Non-pigmented ciliary epithelial cell (primary cell): ENCODE data around the gene SLC22A12.

ENCODE experiments used
- DNase-seq: peaks from one replicate; pipeline ENCODE4 v3.0.0-alpha.2; 2010; ENCODE audit warnings: low read depth

Gene SLC22A12

GRCh38 chr11:64624883-64625481 lies 34.0 kb downstream of the SLC22A12 start:
- DNase-seq: no peak

GRCh38 chr11:64626637-64627036 lies 35.6 kb downstream of the SLC22A12 start:
- no peak for DNase-seq

GRCh38 chr11:64627371-64627770 lies 36.4 kb downstream of the SLC22A12 start:
- no peak for DNase-seq

- DNase-seq: no peak
These were observed 37.6 kb downstream of the SLC22A12 start for GRCh38 chr11:64628596-64628995.

- DNase-seq: no peak
These were observed 38.1 kb downstream of the SLC22A12 start for GRCh38 chr11:64629103-64629502.

- DNase-seq: no peak
These were observed 39.0 kb downstream of the SLC22A12 start for GRCh38 chr11:64629796-64630562.

GRCh38 chr11:64631675-64632074 lies 40.7 kb downstream of the SLC22A12 start:
- no peak for DNase-seq

GRCh38 chr11:64632237-64632636 lies 41.2 kb downstream of the SLC22A12 start:
- no peak for DNase-seq

GRCh38 chr11:64632654-64633053 lies 41.6 kb downstream of the SLC22A12 start:
- DNase-seq: no peak

- no peak for DNase-seq
These were observed 42.6 kb downstream of the SLC22A12 start for GRCh38 chr11:64633555-64634159.

GRCh38 chr11:64637334-64638017 lies 46.5 kb downstream of the SLC22A12 start:
- no peak for DNase-seq

- DNase-seq: no peak
These were observed 47.1 kb downstream of the SLC22A12 start for GRCh38 chr11:64638018-64638665.

GRCh38 chr11:64638829-64639228 lies 47.8 kb downstream of the SLC22A12 start:
- no peak for DNase-seq

- DNase-seq: no peak
These were observed 48.9 kb downstream of the SLC22A12 start for GRCh38 chr11:64639885-64640284.

GRCh38 chr11:64641596-64642417 lies 50.8 kb downstream of the SLC22A12 start:
- DNase-seq: no peak

- DNase-seq: no peak
These were observed 51.4 kb downstream of the SLC22A12 start for GRCh38 chr11:64642418-64642735.

GRCh38 chr11:64642871-64643255 lies 51.8 kb downstream of the SLC22A12 start:
- DNase-seq: no peak

GRCh38 chr11:64643256-64643881 lies 52.3 kb downstream of the SLC22A12 start:
- no peak for DNase-seq

- DNase-seq: no peak
These were observed 53.1 kb downstream of the SLC22A12 start for GRCh38 chr11:64643920-64644646.

GRCh38 chr11:64644647-64645275 lies 53.7 kb downstream of the SLC22A12 start:
- DNase-seq: no peak
